Activated CD4-positive, alpha-beta memory T cell treated with anti-CD3 and anti-CD28 coated beads, Interleukin-2, amount 10 ng/mL, durations not matched to agents 7 days and 5 days (primary cell): Measurements from ENCODE around the gene SBNO2. TPM values are rescaled to one million over a fixed set of nuclear protein-coding genes. Genes with fewer than 3 reads are reported as not detected.

Source experiments
- CTCF ChIA-PET: fragments of 350-600 bp; sonication (Branson Sonifier 250); formaldehyde crosslinking; loops from one replicate; lab custom pipeline; 2021; ENCODE audit warnings: antibody characterized with exemption, inconsistent platforms; lab: Charles Lee
- POLR2A ChIA-PET: fragments of 350-600 bp; sonication (Branson Sonifier 250); formaldehyde crosslinking; loops from one replicate; lab custom pipeline; 2021; ENCODE audit warnings: antibody characterized with exemption; lab: Charles Lee
- DNase-seq: peaks from one replicate; pipeline ENCODE4 v3.0.0-alpha.2; 2020
- H3K27ac Mint-ChIP-seq: one replicate; pipeline ENCODE4 v1.8.0; 2021; ENCODE audit warnings: mild to moderate bottlenecking, mixed read lengths
- H3K27me3 Mint-ChIP-seq: one replicate; pipeline ENCODE4 v1.8.0; 2021; ENCODE audit warnings: mixed read lengths
- H3K36me3 Mint-ChIP-seq: one replicate; pipeline ENCODE4 v1.8.0; 2021; ENCODE audit warnings: low read depth, mixed read lengths
- H3K4me1 Mint-ChIP-seq: one replicate; pipeline ENCODE4 v1.8.0; 2021; ENCODE audit warnings: mixed read lengths
- H3K4me3 Mint-ChIP-seq: one replicate; pipeline ENCODE4 v1.8.0; 2021; ENCODE audit warnings: mild to moderate bottlenecking, mixed read lengths
- H3K9me3 Mint-ChIP-seq: one replicate; pipeline ENCODE4 v1.8.0; 2021; ENCODE audit warnings: mixed read lengths
- total RNA-seq, 2 experiments: library from RNA; stranded (reverse); gene quantifications; one replicate each; pipeline ENCODE4 v1.2.3, GENCODE V29; 2021

SBNO2 gene
- total RNA-seq, 2 experiments from 2014 or later = 94.4 to 98.2 TPM

GRCh38 chr19:1093811-1094553 is 80.1 kb downstream of the SBNO2 start:
- ChIA-PET CTCF (interaction anchor here (0.6 to 1.5 kb wide), 3 partner anchors 19 to 33 kb away, joined by 3 to 6 read pairs (median 3); no protein-coding TSS in a partner anchor), POLR2A (interaction anchor here (0.8 to 8.8 kb wide), 7 partner anchors 13 to 80 kb away, joined by 3 to 109 read pairs (median 4); partner anchors contain the start of genes ABCA7, ARHGAP45 and SBNO2)
- Mint-ChIP-seq H3K4me3 (peak overlapping the region; percentile 90), H3K4me1 (peaks cover 52% of the 10 kb centered on the region), H3K9me3 (peaks cover 4% of the 10 kb centered on the region), H3K36me3 (peaks cover 31% of the 10 kb centered on the region), H3K27ac (peak overlapping the region; percentile 64), H3K27me3 (no peaks in the 10 kb centered on the region)
- no peak for DNase-seq

GRCh38 chr19:1093330-1093729 is 80.7 kb downstream of the SBNO2 start:
- H3K27ac Mint-ChIP-seq = no peak overlapping the region
- H3K36me3 Mint-ChIP-seq = peaks cover 26% of the 10 kb centered on the region
- H3K9me3 Mint-ChIP-seq = no peaks in the 10 kb centered on the region
- H3K4me1 Mint-ChIP-seq = peaks cover 51% of the 10 kb centered on the region
- ChIA-PET CTCF (interaction anchor here (1.5 kb wide), 1 partner anchor 29 kb away, joined by 6 read pairs; no protein-coding TSS in a partner anchor), POLR2A (interaction anchor here (0.8 to 8.8 kb wide), 4 partner anchors 13 to 71 kb away, joined by 3 to 109 read pairs (median 6); partner anchors contain the start of gene ABCA7)
- H3K4me3 Mint-ChIP-seq = peak overlapping the region; percentile 90
- no peak for DNase-seq
- no peaks in the 10 kb centered on the region for H3K27me3 Mint-ChIP-seq

DNA sequence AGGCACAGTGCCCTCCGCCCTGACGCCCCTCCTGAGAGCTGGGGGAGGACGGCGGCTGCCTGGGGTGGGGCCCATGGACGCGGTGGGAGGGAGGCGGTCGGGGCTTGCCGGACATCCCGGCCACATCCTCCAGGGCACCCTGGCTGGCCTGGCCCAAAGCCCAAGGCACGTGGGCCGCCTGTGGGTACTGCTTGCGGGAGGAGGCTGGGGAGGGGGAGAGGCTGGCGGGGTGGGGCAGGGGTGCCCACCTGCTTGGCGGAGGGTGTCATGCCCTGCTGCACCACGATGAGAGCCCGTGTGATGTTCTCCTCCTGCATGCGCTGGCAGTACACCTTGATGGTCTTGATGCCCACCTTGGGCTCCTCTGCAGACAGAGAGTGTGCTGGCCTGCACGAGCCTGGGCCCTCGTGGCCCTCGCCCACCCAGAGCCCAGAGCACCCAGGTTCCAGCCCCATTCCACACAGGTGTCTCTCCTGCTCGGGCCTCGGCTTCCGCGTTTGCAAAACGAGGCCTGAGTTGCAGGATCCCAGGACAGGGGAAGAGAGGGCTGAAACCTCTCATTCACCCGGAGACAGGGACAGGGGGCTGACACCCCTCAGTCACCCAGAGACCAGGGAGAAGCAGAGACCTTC is 82.4 kb downstream of the SBNO2 start:
- no peaks in the 10 kb centered on the region for H3K27me3 Mint-ChIP-seq
- no peak overlapping the region for H3K4me3 Mint-ChIP-seq
- no peak for DNase-seq
- H3K36me3 Mint-ChIP-seq = peaks cover 31% of the 10 kb centered on the region
- peaks cover 55% of the 10 kb centered on the region for H3K4me1 Mint-ChIP-seq
- CTCF ChIA-PET = interaction anchor here (2.0 kb wide), 1 partner anchor 27 kb away, joined by 6 read pairs; no protein-coding TSS in a partner anchor
- H3K27ac Mint-ChIP-seq = no peak overlapping the region
- H3K9me3 Mint-ChIP-seq = no peaks in the 10 kb centered on the region
- POLR2A ChIA-PET = interaction anchor here (8.8 to 17.5 kb wide), 4 partner anchors 11 to 25 kb away, joined by 104 to 334 read pairs (median 148); partner anchors contain the start of genes ARHGAP45 and GPX4

DNA sequence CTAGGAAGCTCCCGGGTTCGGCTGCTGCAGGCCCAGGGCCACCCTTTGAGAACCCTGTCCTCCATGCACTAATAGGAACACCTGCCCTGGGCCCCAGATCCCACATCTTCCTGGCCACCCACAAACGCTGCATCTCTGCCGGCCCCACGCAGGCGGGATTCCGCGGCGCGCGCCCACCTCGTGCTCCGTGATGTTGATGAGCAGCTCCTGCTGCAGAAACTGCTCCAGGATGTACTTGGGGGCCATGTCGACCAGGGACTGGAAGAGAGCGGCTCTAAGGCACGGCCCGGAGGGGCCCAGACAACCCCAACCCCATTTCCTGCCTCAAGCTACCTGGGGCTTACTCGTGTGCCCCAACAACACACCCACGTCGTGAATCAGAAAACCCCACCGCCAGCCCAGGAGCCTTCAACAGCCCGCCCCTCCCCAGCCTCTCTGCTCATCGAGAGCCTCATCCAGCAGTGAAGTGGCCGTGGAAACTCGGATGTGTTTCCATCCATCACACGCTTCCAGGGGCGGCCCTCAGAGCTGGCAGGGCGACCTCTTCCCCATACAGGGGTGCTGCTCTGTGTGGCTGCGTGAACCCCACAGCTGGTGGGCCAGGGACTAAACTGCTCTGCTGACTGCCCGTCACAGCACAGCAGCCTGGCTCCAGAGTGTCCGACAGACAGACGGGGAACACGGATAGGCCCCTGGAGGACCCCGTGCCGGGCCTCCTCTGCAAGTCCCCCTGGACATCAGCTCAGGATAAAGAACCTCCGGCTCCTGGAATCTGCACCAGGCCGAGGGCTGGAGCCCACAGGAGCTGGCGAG is 83.1 kb downstream of the SBNO2 start:
- no peaks in the 10 kb centered on the region for H3K27me3 Mint-ChIP-seq
- no peak overlapping the region for H3K4me3 Mint-ChIP-seq
- H3K9me3 Mint-ChIP-seq = no peaks in the 10 kb centered on the region
- ChIA-PET POLR2A (interaction anchor here (0.7 to 17.5 kb wide), 8 partner anchors 14 to 183 kb away, joined by 3 to 334 read pairs (median 4); partner anchors contain the start of genes ARHGAP45, CIRBP, GPX4 and RNU6-2), CTCF (interaction anchor here (1.2 to 2.0 kb wide), 2 partner anchors 24 to 26 kb away, joined by 3 to 6 read pairs; partner anchors contain the start of gene ARHGAP45)
- peaks cover 53% of the 10 kb centered on the region for H3K4me1 Mint-ChIP-seq
- no peak for DNase-seq
- peak overlapping the region; percentile 26 for H3K27ac Mint-ChIP-seq
- peaks cover 36% of the 10 kb centered on the region for H3K36me3 Mint-ChIP-seq

DNA sequence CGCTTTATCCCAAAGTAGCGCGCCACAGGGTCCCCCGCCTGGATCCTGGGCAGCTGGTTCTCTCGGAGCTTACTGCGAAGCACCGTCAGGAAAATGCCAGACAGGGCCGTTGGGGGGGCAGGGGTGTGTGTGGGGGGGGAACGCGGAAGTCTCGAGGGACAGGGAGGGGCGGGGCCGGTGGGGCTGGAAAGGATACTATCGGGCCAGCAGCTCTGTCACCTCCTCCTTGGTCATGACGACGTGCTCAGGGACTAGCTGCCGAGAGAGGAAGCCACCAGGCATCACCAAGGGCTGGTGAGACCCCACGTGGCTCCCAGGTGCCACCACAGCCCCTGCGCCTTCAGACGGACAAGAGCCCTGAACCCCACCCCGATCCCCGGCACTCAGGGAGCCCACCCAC is 84.2 kb downstream of the SBNO2 start:
- ChIA-PET CTCF (interaction anchor here (0.7 to 2.0 kb wide), 5 partner anchors 15 to 159 kb away, joined by 3 to 6 read pairs (median 3); partner anchors contain the start of gene ARHGAP45), POLR2A (interaction anchor here (1.0 to 17.5 kb wide), 10 partner anchors 14 to 179 kb away, joined by 3 to 334 read pairs (median 8); partner anchors contain the start of genes ARHGAP45, CIRBP and GPX4)
- Mint-ChIP-seq H3K9me3 (no peaks in the 10 kb centered on the region), H3K36me3 (peaks cover 41% of the 10 kb centered on the region), H3K4me3 (no peak overlapping the region), H3K4me1 (peaks cover 53% of the 10 kb centered on the region), H3K27me3 (no peaks in the 10 kb centered on the region), H3K27ac (no peak overlapping the region)
- DNase-seq = no peak

- ChIA-PET CTCF (interaction anchor here (1.4 to 1.8 kb wide), 2 partner anchors 14 to 22 kb away, joined by 3 to 4 read pairs; partner anchors contain the start of gene ARHGAP45), POLR2A (interaction anchor here (0.7 to 17.5 kb wide), 11 partner anchors 13 to 180 kb away, joined by 3 to 334 read pairs (median 11); partner anchors contain the start of genes ABCA7, ARHGAP45, CIRBP and CNN2)
- Mint-ChIP-seq H3K36me3 (peaks cover 47% of the 10 kb centered on the region), H3K27ac (peak overlapping the region; percentile 10), H3K4me3 (no peak overlapping the region), H3K9me3 (no peaks in the 10 kb centered on the region), H3K27me3 (no peaks in the 10 kb centered on the region), H3K4me1 (peaks cover 52% of the 10 kb centered on the region)
- DNase-seq = no peak
Observed at GRCh38 chr19:1089126-1089771, 84.8 kb downstream of the SBNO2 start.

DNA sequence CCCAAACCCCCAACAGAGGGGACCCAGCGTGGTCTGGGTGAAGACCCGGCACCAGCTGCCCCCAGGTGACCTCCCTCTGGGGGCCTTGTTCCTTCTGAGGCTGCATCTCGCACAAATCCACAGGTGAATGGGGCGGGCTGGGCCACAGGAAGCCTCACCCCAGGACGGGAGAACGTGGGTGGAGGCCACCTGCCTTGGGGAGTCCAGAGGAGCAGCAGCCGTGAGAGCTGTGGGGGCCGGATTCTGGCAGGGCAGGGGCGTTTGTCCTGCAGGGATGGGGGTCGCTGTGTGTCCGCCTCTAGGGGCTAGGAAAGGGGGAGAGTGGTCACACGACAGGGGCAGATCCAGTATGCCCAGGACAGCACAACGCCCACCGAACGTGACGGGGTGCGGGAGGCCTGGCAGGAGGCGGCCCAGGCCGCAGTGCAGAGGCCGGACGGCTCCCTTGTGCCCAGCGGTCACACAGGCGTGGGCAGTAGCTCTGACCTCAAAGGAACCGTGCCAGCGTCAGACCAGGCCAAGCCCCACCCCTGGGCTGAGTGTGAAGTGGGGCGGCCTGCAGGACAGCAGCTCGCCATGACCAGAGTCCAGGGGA is 85.6 kb downstream of the SBNO2 start:
- peaks cover 54% of the 10 kb centered on the region for H3K36me3 Mint-ChIP-seq
- H3K9me3 Mint-ChIP-seq = no peaks in the 10 kb centered on the region
- CTCF ChIA-PET = interaction anchor here (0.6 to 1.8 kb wide), 4 partner anchors 9 to 523 kb away, joined by 3 to 5 read pairs (median 4); partner anchors contain the start of gene ARHGAP45
- POLR2A ChIA-PET = interaction anchor here (0.7 to 17.5 kb wide), 14 partner anchors 12 to 181 kb away, joined by 3 to 334 read pairs (median 10); partner anchors contain the start of genes ABCA7, ARHGAP45, CIRBP and CNN2
- H3K4me3 Mint-ChIP-seq = peak overlapping the region; percentile 7
- H3K4me1 Mint-ChIP-seq = peaks cover 51% of the 10 kb centered on the region
- peak overlapping the region; percentile 82 for H3K27ac Mint-ChIP-seq
- no peak for DNase-seq
- H3K27me3 Mint-ChIP-seq = no peaks in the 10 kb centered on the region

GRCh38 chr19:1087813-1088415 is 86.2 kb downstream of the SBNO2 start:
- ChIA-PET CTCF (interaction anchor here (0.6 to 1.8 kb wide), 5 partner anchors 8 to 522 kb away, joined by 3 to 5 read pairs (median 3); partner anchors contain the start of gene ARHGAP45), POLR2A (interaction anchor here (0.7 to 17.5 kb wide), 16 partner anchors 8 to 181 kb away, joined by 3 to 334 read pairs (median 10); partner anchors contain the start of genes ABCA7, ARHGAP45, CIRBP and CNN2)
- H3K27me3 Mint-ChIP-seq = no peaks in the 10 kb centered on the region
- H3K36me3 Mint-ChIP-seq = peaks cover 49% of the 10 kb centered on the region
- H3K9me3 Mint-ChIP-seq = no peaks in the 10 kb centered on the region
- peak; percentile 54 for DNase-seq
- H3K4me3 Mint-ChIP-seq = peak overlapping the region; percentile 20
- peaks cover 45% of the 10 kb centered on the region for H3K4me1 Mint-ChIP-seq
- H3K27ac Mint-ChIP-seq = peak overlapping the region; percentile 82

DNA sequence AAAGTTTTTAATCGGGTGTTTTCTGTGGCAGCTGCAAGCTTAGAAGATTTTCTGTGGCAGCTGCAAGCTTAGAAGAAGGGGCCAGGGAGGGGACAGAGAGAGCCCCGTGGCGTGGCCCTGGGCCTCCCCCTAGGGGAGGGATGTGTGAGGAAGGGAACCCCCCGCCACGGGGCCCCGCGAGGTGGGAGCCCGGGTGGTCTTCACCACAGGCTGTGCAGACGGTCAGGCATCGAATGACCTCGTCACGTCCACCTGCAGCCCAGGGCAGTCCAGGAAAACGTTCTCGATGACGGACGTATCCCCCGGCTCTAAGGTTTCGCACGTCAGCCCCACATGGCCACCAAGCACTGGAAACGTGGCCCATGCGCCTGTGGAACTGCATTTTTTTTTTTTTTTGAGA is 87.5 kb downstream of the SBNO2 start:
- POLR2A ChIA-PET = interaction anchor here (1.0 to 17.5 kb wide), 10 partner anchors 10 to 182 kb away, joined by 3 to 334 read pairs (median 34); partner anchors contain the start of genes ABCA7, ARHGAP45, CIRBP and CNN2
- peaks cover 52% of the 10 kb centered on the region for H3K36me3 Mint-ChIP-seq
- CTCF ChIA-PET = no interaction called here
- no peaks in the 10 kb centered on the region for H3K9me3 Mint-ChIP-seq
- peak overlapping the region; percentile 82 for H3K27ac Mint-ChIP-seq
- DNase-seq = no peak
- no peaks in the 10 kb centered on the region for H3K27me3 Mint-ChIP-seq
- H3K4me1 Mint-ChIP-seq = peaks cover 53% of the 10 kb centered on the region
- no peak overlapping the region for H3K4me3 Mint-ChIP-seq

- H3K4me3 Mint-ChIP-seq = no peak overlapping the region
- no peak for DNase-seq
- H3K9me3 Mint-ChIP-seq = no peaks in the 10 kb centered on the region
- H3K27ac Mint-ChIP-seq = peak overlapping the region; percentile 58
- CTCF ChIA-PET = interaction anchor here (0.6 to 2.3 kb wide), 2 partner anchors 15 to 21 kb away, joined by 4 to 5 read pairs; no protein-coding TSS in a partner anchor
- H3K4me1 Mint-ChIP-seq = peaks cover 58% of the 10 kb centered on the region
- H3K36me3 Mint-ChIP-seq = peaks cover 54% of the 10 kb centered on the region
- no peaks in the 10 kb centered on the region for H3K27me3 Mint-ChIP-seq
- POLR2A ChIA-PET = interaction anchor here (1.0 to 17.5 kb wide), 10 partner anchors 10 to 183 kb away, joined by 4 to 334 read pairs (median 34); partner anchors contain the start of genes ABCA7, ARHGAP45, CIRBP and CNN2
Observed at GRCh38 chr19:1085676-1086442, 88.2 kb downstream of the SBNO2 start.
